HEK293 (cell line): Measurements from ENCODE around the gene GNG7.

Source experiments
- CTCF ChIP-seq: fragments of 450-650 bp; formaldehyde crosslinking; IDR thresholded peaks from 2 replicates; pipeline ENCODE4 v1.5.1; 2016; ENCODE audit warnings: missing biosample characterization, missing genetic modification characterization
- KLF1 ChIP-seq: fragments of 450-650 bp; formaldehyde crosslinking; IDR thresholded peaks from 2 replicates; pipeline ENCODE4 v1.5.1; 2016; ENCODE audit warnings: missing biosample characterization, missing genetic modification characterization
- PATZ1 ChIP-seq: fragments of 450-650 bp; formaldehyde crosslinking; IDR thresholded peaks from 2 replicates; pipeline ENCODE4 v1.5.1; 2016; ENCODE audit warnings: missing biosample characterization, missing genetic modification characterization
- REST ChIP-seq: fragments of 450-650 bp; formaldehyde crosslinking; IDR thresholded peaks from 2 replicates; pipeline ENCODE4 v1.5.1; 2016; ENCODE audit warnings: missing biosample characterization, missing genetic modification characterization
- TCF7L2 ChIP-seq: IDR thresholded peaks from 2 replicates; pipeline ENCODE4 v1.6.1; 2011; ENCODE audit warnings: low read depth, mild to moderate bottlenecking, inconsistent platforms, low read length, moderate library complexity, borderline replicate concordance
- YY1 ChIP-seq: fragments of 450-650 bp; formaldehyde crosslinking; IDR thresholded peaks from 2 replicates; pipeline ENCODE4 v1.5.1; 2018; ENCODE audit warnings: missing biosample characterization, missing genetic modification characterization
- ZBTB26 ChIP-seq: fragments of 450-650 bp; formaldehyde crosslinking; optimal IDR thresholded peaks from 2 replicates; pipeline ENCODE3; 2016; ENCODE audit warnings: missing biosample characterization, mild to moderate bottlenecking, missing genetic modification characterization
- ZNF18 ChIP-seq: fragments of 450-650 bp; formaldehyde crosslinking; IDR thresholded peaks from 2 replicates; pipeline ENCODE4 v1.5.1; 2016; ENCODE audit warnings: missing biosample characterization, missing genetic modification characterization
- ZNF223 ChIP-seq: fragments of 450-650 bp; formaldehyde crosslinking; IDR thresholded peaks from 2 replicates; pipeline ENCODE4 v1.5.1; 2016; ENCODE audit warnings: missing biosample characterization, missing genetic modification characterization
- ZNF280D ChIP-seq: fragments of 450-650 bp; formaldehyde crosslinking; IDR thresholded peaks from 2 replicates; pipeline ENCODE4 v1.5.1; 2016; ENCODE audit warnings: missing biosample characterization, missing genetic modification characterization
- ZNF580 ChIP-seq: fragments of 450-650 bp; formaldehyde crosslinking; IDR thresholded peaks from 2 replicates; pipeline ENCODE4 v1.5.1; 2016; ENCODE audit warnings: missing biosample characterization, missing genetic modification characterization
- ZNF692 ChIP-seq: fragments of 450-650 bp; formaldehyde crosslinking; IDR thresholded peaks from 2 replicates; pipeline ENCODE4 v1.5.1; 2016; ENCODE audit warnings: missing biosample characterization, missing genetic modification characterization

GRCh38 chr19:2694196-2694595 is 8.3 kb downstream of the GNG7 start:
- no peak for TF ChIP-seq ZBTB26 (tag by site-specific recombination)
- TF ChIP-seq CTCF, result no peak
- TF ChIP-seq YY1 (tag by site-specific recombination), result no peak
- no peak for TF ChIP-seq ZNF280D
- no peak for TF ChIP-seq ZNF18
- no peak for TF ChIP-seq REST (tag by site-specific recombination)
- TF ChIP-seq TCF7L2, result no peak
- no peak for TF ChIP-seq KLF1
- no peak for TF ChIP-seq ZNF692
- TF ChIP-seq ZNF580, result no peak
- TF ChIP-seq ZNF223 (tag by site-specific recombination), result no peak
- no peak for TF ChIP-seq PATZ1 (tag by site-specific recombination)
